NCI-H2107 treated with DMSO at 0.1 percent for 48 hours (cell line): ENCODE data around the gene ACSS1.

Experiments used
- DNase-seq: peaks from one replicate; lab custom pipeline; 2025; ENCODE audit not compliant: unreplicated experiment; lab: John Stamatoyannopoulos, UW

Gene ACSS1

GRCh38 chr20:25059866-25060465, 2.0 kb upstream of the ACSS1 start:
- DNase-seq: no peak

DNA sequence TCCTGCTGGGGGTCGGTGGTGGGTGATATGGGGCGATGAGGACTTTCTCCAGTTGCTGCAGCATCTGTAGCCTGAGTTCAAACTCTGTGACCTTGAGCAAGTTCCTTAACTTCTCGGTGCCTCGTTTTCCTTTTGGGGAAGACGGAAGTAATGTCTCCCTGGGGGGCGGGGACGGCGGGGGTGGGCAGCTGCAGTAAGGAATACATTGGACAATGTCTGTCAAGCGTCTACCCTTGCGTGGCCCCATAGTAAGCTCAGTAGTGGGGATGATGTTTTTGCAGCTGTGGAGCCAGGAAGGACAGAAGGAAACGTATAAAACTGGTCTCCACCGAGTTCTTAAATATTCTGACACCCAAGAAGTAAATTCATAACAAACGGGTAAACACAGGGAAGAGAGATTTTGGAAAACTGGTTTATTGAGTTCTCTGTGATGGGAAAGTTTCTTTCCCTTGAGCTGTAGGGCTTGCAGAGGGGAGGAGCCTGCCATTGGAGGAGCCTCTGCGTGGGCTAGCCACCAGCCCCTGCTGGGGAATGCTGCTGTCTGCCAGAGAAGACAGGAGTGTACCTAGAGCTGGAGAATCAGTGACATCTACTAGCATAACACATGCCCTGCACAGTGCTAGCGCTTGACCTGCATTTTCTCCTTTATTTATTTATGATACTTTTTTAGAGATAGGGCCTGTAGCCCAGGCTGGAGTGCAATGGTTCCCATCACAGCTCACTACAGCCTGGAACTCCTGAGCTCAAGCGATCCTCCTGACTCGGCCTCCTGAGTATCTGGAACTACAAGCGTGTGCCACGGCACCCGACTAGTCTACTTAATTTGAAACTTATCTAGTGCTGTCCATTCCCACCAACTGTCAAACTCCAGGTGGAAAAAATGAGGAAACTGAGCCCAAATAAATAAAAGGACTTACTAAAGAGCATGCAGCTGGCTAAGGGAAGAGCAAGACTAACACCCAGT, 1.2 kb upstream of the ACSS1 start:
- DNase-seq: no peak

- no peak for DNase-seq
Measured at GRCh38 chr20:25057234-25058050, 497 bp downstream of the ACSS1 start.

- DNase-seq: no peak
Measured at GRCh38 chr20:25056690-25057233, 1.2 kb downstream of the ACSS1 start.

GRCh38 chr20:25055711-25056495, 2.0 kb downstream of the ACSS1 start:
- no peak for DNase-seq

DNA sequence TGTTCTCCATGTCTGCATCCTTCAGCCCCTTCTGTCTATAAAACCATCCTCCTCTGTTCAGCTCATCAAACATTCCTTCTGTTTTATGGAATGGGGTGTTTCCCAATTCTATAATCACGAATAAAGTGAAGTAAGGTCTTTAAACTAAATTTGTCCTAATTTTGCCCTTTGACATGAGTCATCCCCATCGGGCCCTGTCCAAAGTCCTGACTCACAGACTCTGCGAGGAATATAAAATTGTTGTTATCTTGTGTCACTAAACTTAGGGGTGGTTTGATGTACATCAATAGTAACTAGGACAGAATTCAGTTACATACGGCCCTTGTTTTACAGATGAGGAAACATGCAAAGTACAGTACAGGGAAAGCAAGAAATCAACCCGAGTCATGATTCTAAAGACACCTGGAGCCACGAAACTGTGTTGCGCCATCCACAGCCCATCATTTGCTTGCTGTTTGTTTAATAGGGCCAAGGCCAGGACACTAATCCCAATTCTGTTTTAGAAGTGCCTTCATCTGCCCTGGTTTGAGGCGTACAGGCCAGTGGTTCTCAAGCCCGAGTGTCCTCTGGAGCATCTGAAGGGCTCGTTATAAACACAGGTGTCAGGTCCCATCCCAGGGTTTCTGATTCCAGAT, 2.8 kb downstream of the ACSS1 start:
- no peak for DNase-seq

DNA sequence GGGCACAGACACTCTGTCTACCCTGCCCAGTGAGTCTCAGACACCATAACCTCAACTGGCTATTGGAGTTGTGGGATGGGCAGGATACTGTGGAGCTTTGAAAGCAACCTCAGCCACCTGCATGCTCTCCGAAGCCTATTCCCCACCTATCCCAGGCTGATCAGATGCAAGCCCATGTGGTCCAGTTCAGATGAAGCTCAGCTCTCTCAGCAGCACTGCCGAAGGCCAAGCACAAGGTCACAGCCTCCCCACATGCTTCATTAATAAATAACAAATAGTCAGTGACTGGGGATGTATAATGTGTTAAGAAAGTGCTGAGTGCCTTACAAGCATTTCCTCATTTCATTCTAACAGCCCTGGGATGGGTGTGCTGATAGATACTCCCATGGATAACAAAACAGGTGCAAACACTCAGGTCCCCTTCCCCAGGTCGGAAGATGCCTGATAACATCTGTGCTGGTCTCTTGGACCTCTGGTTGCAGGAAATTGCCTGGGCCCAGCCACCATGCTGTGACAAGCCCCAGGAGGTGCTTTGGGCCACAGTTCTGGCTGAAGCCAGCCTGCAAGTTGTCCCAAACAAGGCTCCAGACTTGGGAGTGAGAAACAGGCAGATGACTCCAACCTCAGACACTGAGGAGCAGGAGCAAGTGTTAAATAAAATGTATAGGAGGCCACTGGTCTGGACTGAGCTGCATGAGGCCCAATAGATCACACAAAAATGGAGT, 3.7 kb downstream of the ACSS1 start:
- no peak for DNase-seq

DNA sequence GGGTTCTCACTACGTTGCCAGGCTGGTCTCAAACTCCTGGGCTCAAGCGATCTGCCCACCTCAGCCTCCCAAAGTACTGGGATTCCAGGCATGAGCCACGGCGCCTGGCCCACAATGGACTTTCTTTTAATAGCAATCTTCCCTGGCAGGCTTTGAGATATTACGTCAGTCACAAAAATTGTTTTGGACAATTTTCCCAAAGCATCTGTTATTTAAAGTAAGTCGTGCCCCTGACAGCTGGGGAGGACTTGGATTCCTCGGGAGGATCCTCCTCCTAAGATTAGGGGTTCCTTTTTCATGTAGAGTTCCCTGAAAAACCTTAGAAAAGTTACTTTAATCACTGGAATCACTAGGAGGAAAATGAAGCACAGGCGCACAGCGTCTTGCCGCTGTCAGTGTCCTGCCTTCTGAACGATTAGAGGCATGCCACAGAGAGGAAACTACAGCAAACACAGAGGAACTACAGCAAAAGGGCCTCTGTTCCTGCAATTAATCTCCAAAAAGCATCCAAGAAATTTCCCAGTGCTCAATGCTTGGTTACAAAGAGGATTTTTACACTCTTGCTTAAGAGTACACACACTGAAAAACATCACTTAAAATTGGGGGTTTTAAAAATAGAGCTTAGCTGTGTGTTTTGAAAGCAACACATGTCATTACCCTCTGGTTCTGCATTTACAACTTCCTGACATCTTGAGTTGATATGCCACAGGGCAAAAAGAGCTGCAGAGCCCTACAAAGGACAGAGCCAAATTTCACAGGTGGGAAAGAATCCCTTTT, 4.5 kb downstream of the ACSS1 start:
- DNase-seq: no peak

DNA sequence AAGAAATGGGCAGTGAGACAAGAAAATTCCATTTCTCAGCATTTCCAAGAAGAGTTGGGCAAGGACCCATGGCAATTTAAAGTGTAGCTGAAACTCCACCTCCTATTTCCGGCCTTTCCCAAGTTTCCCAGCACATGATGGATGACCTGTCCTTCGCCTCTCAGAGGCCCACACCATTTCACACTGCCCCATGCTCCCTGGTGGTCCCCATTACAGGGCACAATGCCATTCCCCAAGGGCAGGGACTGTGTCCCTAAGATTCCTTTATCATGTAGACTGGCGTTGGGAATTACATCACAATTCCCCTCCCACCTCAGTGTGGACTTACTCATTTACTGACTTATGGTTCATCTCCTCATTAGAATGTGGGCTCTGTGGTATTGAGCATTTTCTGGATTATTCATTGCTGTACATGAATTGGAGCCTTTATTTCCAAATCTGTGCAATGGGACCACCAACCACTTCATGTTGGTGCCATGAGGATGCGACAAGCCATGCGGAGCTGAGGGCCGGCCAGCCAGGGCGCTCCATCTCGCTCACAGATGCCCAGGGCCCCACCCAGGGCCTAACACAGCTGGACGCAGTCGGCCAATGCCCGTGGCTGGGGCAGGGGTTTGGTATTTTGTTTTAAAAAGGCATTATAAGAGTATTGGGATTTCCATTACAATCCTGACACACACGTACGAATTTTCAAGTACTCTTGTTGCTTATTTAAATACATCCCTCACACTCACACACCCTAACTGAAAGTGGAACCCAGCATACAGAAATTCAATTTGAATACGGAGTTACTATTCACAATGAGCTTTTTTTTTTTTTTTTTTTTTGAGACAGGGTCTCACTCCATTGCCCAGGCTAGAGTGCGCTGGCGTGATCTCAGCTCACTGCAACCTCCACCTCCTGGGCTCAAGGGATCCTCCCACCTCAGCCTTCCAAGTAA, 5.4 kb downstream of the ACSS1 start:
- no peak for DNase-seq

DNA sequence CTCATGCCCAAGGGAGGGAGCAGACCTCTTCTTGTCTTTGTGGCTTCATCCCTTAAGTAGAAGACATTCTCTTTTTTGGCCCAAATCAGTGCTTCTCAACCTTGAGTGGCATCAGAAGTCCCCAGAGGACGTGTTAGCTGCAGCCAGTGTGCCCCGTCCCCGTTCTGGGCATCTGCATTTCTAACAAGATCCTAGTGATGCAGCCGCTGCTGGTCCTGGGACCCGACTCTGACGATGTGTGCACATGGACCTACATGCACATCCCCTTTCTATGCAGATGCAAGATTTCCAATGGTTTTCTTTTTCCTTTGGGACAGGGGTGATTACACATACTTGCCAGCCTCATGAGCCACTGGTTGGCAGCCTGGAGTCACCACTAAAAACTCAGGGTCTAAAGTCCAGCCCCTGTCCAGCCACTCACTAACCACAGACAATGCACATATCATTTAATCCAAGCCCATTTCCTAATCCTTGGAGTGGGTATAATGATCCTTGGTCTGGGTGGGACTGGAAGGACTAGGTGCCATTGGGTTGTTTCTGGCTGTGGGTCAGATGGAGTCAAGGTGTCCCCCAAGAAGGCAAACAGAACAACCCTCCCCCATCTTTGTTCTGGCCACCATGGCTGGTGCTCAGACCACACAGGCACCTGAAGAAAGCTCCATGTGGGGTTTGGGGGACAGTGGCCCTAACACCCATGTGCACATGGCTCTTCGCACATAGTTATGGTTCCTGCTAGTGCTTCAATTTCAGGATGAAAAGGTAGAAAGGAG, 6.4 kb downstream of the ACSS1 start:
- DNase-seq: no peak

- DNase-seq: no peak
Measured at GRCh38 chr20:25050501-25051350, 7.2 kb downstream of the ACSS1 start.

DNA sequence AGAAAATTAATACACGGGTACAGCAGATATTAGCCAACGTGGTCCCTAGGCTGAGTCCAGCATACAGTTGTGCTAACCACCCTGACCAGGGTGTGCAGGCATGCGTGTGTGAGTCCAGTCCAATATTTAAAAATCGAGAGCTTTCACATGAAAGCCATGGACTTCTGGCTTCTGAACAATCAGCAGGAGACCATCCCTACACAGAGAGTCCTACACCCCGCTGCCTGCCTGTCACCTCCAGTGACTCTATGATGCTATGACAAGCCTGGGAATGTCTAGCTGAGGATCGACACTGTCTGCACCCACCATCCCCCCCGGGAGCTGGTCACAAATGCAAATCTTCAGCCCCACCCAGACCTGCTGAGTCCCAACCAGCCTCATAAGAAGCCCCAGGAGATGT, 7.9 kb downstream of the ACSS1 start:
- DNase-seq: no peak

- no peak for DNase-seq
Measured at GRCh38 chr20:25049261-25050060, 8.5 kb downstream of the ACSS1 start.

GRCh38 chr20:25048519-25048952, 9.4 kb downstream of the ACSS1 start:
- no peak for DNase-seq

- DNase-seq: no peak
Measured at GRCh38 chr20:25047766-25048165, 10.2 kb downstream of the ACSS1 start.
